CD4-positive, alpha-beta T cell treated with Interleukin-6 at 100 ng/mL for 8 hours (primary cell): ENCODE data around the gene ZFR.
"Not testable (repeated sequence)": the region's sequence is repeated elsewhere in the genome, so short reads cannot be mapped to it uniquely, and the experiment has no call there.

Source experiments
- DNase-seq: peaks from one replicate; pipeline ENCODE4 v3.0.0-alpha.2; 2020; ENCODE audit warnings: mixed read lengths, low spot score

ZFR gene

DNA sequence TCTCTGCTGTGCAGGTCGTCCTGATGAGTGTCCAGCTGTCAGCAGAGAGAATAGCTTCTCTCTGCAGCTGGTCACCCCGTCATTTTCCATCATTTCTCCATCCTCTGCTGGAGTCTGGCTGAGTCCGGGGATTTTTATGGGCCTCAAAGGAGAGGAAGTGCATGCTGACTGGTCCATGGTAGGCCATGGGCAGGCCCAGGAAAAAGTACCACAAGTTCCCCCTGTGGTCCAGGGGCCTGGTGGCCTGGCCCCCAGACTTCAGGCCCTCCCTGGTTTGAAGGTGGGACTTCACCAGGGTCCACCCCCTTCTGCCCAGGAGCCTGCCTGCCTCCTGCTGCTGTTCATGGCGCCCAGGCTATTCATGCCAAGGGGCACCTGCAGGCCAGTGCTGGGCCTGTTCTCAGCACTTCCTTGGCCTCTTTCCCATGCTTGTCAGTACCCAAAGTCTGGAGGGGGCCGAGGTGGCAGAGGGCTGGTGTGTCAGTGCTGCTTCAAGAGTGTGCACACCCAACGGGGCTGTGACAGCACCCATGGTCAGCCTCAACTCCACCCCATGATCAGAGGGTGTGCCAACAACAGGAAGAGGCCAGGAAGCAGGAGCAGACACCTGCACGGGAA lies 124.5 kb downstream of the ZFR start:
- DNase-seq, result no peak

GRCh38 chr5:32319392-32319791 lies 125.1 kb downstream of the ZFR start:
- DNase-seq, result no peak

GRCh38 chr5:32317041-32317440 lies 127.5 kb downstream of the ZFR start:
- no peak for DNase-seq

DNA sequence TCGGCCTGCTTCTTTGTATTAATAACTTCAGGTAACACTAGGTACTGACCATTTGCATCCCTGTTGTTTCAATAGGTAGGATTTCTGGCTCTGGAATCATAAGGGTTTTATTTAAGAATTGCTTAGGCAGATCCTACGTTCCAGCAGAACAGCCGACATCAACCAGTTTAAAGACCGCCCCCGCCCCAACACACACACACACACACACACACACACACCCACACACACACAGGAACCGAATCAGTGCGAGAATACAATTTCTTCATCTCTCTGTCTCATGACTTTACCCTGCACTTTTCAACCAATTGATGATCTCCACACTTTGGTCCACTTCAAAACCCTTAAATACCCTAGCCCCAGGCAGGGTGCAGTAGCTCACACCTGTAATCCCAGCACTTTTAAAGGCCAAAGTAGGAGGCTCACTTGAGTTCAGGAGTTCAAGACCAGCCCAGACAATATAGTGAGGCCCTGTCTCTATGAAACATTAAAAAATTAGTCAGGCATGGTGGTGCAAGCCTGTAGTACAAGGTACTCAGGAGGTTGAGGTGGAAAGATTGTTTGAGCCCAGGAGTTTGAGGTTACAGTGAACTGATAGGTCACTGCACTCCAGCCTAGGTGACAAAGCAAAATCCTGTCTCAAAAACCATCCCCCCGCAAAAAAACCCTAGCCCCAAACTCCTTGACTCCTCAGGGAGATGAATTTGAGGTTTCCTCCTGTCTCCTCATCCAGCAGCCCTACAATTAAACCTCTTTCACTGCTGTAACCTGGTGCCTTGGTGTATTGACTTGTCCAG lies 129.1 kb downstream of the ZFR start:
- no peak for DNase-seq

DNA sequence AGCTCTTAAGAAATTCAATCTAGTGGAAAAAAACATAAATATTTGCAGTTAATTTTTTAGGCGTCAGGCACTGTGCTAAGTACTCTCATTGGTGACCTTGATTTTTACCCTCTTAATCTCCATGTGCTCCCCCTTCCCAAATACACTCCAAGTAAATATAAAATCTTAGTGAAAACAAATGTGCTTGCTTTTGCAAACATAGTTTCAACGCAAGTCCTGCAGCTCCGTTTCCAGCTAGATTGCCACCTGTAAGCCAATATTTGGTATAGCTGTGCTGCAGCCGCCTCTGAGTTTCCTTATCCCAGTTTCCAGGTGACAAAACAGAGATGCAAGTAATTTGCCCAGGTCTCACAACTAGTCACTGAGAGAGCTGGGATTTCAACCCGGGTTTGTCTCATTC lies 129.9 kb downstream of the ZFR start:
- no peak for DNase-seq

- DNase-seq, result not testable (repeated sequence)
Measured at GRCh38 chr5:32314152-32314488, 130.4 kb downstream of the ZFR start.

DNA sequence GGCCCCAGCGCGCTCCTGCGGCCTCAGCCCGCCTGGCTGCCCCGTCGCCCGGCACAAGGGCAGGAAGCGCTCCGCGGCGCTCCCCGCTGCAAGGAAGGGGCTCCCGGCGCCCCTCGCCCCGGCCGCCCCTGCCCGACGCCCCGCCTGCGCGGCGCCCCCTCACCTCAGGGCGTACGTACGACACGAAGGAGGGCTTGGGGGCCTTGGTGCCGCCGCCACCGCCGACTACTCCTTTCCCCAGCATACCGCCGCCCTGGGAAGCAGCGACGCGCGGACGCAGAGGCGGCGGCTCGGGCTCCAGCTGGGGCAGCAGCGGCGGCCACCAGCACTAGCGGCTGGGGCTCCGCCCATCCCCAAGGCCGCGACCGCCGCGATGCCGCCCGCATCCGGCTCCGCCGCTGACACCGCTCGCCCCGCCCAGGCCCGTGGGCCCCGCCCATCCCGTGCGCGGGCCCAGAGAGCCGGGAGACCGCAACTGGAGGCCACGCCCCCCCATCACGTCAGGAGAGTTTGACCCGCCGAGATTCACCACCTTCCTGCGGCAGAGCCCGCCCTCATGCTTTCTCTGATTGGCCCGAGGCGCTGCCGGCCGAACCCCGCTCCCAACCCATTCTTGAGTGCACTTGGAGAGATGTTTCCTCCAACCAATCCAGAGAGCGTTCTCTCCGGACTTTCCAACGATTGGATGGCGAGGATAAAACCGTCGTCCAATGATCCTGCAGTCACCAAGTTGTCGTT lies 131.8 kb downstream of the ZFR start, which contains the start of gene MTMR12:
TSS of gene MTMR12 (minus strand) at position 345 of the 738 bp plus-strand sequence. CDS start at position 244, 101 bp downstream.
- peak; percentile 100 for DNase-seq

DNA sequence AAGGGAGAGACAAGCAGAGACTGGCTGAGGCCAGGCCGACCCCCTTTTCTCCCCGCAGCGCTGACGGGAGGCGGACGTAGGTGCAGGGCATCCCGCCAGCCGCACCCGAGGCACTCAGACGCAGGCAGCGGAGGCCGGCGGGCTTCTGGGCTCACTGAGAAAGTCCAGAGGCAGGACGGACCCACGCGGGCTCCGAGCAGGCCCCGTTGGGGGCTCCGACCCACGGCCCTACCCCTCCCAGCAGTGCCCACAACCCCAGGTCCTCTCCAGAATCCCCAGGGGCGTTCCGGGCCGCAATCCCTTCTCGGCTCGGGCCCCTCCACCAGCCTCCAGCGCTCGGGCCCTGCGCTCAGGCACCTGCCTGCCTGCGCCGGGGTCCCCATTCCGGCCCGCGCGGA lies 132.3 kb downstream of the ZFR start:
- DNase-seq, result peak; percentile 13

DNA sequence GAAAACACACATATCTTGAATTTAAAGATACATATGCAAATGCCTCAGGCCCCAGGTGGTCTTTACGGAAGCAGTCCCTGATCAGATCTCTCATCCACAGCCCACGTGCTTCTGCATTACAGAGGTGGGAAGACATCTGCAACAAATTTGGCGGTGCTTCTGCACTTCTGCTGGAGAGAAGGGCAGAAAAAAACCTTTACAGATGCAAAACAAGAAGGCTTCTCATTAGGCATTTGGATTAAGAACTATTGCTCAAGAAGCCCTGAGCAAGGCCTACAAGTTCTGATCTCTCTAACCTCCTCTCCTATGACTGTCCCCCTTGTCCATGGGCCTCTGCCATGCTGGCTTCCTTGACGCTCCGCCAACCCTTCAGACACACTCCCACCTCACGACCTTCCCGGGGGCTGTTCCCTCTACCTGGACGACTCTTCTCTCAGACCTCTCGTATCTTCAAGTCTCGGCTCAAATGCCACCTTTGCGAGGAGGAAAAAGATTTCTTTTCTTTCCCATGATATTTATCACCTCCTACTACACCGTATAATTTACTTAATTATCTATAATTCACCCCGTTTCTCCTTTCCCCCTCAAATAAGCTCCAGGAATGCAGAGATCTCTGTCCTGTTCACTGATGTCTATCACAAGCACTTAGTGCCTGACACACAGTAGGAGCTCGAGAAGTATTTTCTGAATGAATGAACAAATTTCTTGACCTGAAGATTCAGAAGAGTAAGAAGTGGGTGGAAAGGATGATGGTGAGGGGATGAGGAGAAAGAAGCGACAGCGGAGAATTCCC lies 132.9 kb downstream of the ZFR start:
- DNase-seq, result no peak

DNA sequence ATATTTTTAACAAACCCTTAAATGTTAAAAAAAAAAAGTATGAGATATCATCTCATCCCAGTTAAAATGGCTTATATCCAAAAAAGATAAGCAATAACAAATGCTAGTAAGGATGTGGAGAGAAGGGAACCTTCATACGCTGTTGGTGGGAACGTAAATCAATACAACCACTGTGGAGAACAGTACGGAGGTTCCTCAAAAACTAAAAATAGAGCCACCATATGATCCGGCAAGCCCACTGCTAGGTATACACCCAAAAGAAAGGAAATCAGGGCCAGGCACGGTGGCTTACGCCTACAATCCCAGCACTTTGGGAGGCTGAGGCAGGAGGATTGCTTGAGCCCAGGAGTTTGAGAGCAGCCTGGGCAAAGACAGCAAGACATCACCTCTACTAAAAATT lies 134.8 kb downstream of the ZFR start:
- no peak for DNase-seq

DNA sequence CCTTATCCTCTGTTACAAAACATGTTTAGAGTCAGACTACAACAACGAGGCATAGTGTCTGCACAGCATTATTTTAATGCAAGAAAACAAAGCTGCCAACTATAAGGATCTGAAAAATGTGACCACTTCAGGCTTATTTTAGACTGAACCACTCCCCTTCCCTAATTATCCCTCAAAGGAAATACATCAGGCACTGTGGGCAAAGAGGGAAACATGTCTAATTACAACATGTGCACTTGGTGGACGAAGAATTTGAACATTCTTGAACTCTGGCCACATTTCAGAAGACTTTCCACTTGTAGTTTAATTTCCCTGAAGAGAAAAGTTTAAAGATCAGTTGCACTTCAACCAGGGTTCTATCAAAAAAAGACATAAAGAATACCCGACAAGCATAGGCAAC lies 135.6 kb downstream of the ZFR start:
- DNase-seq, result no peak

DNA sequence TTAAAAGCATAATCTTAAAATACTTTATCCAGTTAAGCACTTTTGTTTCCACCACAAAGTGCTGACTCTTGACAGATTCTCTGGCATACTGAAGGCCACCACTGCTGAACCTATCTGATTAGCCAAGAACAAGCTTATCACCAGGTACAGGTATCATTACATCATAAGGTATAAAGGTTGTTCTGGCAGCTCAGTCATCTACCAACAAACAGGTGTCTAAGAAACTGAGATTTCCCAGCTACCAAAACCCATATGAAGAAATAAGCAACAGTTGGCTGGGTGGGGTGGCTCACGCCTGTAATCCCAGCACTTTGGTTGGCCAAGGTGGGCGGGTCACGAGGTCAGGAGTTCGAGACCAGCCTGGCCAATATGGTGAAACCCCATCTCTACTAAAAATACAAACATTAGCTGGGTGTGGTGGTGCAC lies 136.8 kb downstream of the ZFR start:
- DNase-seq, result no peak

DNA sequence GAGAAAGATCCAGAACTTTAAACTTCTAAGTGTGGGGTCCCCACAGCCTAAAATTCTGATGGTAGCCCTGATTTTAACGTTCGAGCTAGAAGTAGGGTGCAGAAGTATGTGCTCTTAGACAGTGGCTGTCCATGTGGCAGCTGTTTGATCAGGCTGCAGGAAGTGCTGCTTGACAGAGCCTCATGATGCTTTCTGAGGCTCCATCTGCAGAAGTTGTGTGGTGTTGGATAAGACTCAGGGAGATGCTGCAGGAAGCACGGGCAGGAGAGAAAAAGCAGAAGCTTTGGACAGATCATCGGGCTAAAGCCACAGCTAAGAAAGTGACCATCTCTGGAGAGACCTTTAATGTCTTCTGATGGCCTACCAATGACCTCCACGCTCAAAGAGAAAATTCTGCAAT lies 139.9 kb downstream of the ZFR start:
- DNase-seq, result no peak
